Activated CD4-positive, alpha-beta T cell treated with anti-CD3 and anti-CD28 coated beads, Interleukin-2, amount 50 U/mL, for 4 hours (primary cell): ENCODE measurements around the gene CCND3.

Experiments used
- DNase-seq, 2 experiments: peaks; one replicate each; pipeline ENCODE4 v3.0.0-alpha.2; 2020

The CCND3 gene

DNA sequence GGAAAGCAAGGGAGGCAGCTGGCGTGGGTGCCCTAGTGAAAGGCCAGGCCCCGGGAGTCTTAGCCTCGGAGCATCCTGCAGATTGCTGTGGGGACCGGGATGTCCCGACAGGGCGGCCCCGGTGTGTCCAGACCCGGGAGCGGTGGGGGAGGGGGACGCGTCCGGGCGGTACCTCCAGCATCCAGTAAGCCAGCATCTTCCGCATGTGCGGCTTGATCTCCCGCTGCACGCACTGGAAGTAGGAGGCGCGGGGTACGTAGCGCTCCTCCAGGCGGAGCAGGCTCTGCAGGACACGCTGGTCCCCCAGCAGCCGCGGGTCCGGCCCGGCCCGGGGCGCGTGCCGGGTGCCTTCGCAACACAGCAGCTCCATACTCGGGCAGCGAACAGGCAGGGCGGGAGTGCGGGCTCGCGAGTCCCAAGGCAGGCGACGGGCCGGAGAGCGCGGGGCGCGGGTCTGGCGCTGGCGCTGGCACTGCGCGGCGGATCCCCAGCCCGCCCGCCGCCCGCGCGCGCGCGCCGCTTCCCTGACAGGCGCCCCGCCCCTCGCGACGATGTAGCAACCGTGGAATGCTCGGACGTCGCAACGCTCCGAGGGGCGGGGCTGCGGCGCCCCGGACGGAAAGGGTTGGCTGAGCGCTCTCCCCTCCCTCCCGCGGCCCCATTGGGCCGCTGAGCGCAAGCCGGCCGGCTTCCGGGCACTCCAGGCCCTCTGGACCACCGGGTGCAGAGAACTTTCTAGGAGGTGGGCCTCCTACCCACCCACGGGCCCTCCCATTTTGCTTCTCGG, at the start of gene CCND3:
TSS of gene CCND3 (minus strand) at position 529 of the 787 bp plus-strand sequence. CDS start at position 370, 159 bp downstream.
- DNase-seq, result peak; percentile 72 to 76

DNA sequence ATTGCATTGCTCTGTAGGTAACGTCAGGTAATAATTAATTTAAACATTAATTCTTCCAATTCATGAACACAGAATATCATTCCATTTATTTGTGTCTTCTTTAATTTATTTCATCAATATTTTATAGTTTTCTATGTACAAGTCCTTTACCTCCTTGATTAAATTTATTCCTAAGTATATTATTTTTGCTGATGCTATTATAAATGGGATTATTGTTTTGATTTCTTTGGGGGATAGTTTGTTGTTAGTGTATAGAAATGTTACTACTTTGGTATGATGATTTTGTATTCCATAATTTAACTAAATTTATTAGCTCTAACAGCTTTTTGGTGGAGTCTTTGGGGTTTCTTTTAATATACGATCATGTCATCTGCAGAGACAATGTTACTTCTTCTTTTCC, 44.7 kb upstream of the CCND3 start:
- DNase-seq, result no peak

GRCh38 chr6:41984623-41985022, 43.0 kb upstream of the CCND3 start:
- DNase-seq, result no peak

DNA sequence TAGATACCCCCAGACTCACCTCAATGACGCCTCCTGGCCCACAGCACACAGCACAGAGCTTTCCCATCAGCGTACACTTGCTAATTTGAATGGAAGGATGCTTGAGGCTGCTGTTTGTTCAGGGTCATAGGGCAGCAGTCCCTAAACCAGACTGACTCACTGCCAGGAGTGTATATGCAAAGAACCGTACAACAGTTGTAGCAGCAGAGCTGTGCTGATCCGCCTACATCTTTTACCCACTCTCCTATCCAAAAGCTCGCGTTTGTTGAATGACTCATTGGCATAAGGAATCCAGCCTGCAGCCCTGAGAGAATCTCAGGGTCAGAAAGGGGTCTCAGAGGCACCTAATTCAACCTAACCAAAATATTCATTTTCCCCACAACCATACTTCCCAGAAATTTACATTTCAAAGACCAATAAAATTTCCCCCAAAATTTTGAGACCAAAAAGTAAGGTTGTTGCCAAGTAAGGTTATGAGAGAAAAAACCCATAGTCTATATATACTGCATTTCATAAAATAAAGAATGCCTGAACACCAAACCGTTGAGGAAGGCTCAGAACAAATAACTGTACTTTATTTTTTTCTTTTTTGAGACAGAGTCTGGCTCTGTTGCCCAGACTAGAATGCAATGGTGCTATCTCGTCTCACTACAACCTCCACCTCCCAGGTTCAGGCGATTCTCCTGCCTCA, 35.3 kb upstream of the CCND3 start:
- DNase-seq, result peak in 1 of 2 experiments; percentile 26

DNA sequence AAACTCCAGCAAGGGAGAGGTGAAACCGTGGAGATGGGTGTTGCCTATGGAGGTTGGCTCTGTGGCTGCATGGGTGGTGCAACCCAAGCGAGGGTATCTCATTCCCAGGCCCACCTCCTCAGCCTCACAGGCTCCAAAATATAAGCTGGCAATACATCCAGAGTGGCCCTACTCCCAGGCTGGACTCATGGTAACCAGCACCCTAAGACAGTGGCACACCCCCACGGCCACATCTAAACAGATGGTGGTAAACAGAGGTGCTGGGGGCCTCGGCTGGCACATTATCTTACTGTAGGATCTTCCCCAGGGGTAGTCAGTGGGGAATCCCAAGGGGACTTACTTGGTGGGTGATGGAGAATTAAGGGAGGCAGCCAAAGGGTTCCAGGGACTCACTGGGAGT, 33.7 kb upstream of the CCND3 start:
- DNase-seq, result no peak

- no peak for DNase-seq
Measured at GRCh38 chr6:41974281-41974825, 32.7 kb upstream of the CCND3 start.

DNA sequence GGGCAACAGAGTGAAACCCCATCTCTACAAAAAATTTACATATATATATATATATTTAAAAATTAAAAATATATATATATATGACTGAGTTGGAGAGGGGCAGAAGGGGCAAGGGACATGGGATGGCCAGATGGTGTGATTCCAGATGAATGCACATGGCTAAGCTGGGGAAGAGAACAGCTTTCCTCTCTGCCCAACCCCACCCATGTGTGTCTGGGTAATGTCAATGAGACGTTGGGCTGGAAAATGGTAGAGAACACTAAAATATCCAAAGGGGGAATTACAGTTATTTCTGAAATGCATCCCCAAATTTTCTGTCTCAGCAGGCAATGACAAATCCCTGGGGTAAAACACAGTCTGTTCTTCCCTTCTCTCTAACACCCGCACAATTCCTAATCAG, 31.2 kb upstream of the CCND3 start:
- no peak for DNase-seq

DNA sequence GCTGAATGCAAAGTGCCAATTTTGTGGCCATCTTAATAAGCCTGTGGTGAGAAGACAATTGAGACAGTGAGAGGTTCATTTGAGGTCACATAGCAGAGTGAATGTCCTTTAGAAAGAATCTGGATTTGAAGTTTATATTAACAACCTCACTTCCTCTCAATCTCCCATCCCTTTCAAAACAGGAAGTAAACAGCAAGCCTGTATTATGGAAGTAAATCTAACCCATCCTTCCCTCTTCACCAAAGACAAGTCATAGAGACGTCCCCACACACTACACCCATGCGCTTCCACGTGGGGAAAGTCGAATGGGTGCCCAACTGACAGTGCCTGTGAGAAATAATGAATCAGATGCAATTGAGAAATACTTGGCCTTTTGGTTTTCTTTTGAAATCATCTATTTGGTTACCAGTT, 28.8 kb upstream of the CCND3 start:
- peak; percentile 50 to 56 for DNase-seq

- DNase-seq, result no peak
Measured at GRCh38 chr6:41967312-41968287, 26.0 kb upstream of the CCND3 start.

GRCh38 chr6:41966961-41967311, 25.3 kb upstream of the CCND3 start:
- DNase-seq, result no peak

- DNase-seq, result no peak
Measured at GRCh38 chr6:41966214-41966920, 24.8 kb upstream of the CCND3 start.

DNA sequence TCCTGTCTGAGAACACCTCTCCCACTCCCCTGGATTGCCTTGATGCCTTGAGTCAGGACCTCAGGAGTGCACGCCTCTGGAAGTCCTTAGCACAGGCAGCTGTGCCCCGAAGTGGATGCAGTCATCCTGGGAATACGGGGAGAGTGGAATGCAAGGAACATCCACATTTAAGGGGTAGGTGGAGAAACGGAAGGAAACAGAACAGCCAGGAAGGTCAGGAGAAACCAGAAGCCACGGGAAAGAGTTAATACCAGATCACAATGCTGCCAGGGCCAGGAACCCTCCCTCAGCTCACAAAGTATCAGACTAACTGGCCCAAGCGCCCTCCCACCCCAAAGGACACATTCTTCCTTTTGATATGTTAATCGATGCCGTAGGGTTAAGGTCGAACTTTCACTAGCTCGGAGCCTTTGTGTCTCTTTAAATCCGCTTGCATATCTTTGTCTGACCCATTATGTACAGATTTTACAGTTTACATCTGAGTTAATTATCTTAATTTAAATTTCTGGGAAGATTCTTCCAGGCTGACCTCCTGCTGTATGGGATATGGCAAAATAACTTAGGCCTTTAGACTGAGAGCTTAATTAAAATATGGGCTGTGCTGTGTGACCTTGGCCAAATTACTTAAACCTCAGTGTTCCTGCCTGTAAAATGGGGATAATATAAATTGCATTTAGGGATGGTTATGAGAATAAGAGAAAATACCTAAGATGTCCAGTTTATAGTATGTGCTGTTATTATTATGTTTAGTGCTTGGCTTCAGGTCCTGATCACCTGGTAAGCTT, 24.0 kb upstream of the CCND3 start:
- DNase-seq, result no peak

- no peak for DNase-seq
Measured at GRCh38 chr6:41964201-41964887, 22.7 kb upstream of the CCND3 start.

DNA sequence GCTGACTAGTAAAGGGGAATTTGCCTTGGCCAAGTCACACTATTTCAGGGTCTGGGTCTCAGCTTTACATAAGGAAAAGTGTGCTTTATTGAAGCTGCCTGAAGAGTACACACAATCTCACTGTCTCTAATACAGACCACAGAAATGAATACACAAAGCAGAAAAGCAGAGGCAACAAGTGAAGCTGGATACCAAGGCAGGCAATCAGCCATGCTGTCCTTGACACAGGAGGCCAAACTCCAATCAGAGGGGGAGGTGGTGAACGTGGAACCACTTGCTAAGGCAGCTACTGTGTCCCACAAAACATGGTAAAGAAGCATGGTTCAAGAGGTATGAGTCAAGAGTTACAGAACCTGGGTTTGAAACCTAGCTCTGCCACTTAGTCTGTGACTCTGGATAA, 21.8 kb upstream of the CCND3 start:
- DNase-seq, result no peak

GRCh38 chr6:41960028-41960427, 18.4 kb upstream of the CCND3 start:
- no peak for DNase-seq

GRCh38 chr6:41958022-41958856, 16.6 kb upstream of the CCND3 start:
- no peak for DNase-seq

GRCh38 chr6:41957117-41957516, 15.5 kb upstream of the CCND3 start:
- DNase-seq, result no peak

DNA sequence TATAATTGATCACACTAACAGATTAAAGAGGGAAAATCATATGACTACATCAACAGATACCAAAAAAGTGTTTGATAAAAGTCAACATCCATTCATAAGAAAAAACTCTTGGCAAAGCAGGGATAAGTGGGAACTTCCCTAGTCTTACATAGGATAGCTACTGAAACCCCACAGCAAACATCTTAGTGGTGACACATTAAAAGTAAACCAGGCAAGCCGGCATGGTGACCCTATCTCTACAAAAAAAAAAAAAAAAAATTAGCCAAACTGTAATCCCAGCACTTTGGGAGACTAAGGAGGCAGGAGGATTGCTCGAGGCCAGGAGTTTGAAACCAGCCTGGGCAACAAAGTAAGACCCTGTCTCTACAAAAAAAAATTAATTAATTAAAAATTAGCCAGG, 13.8 kb upstream of the CCND3 start:
- DNase-seq, result no peak

- DNase-seq, result no peak
Measured at GRCh38 chr6:41954668-41955067, 13.1 kb upstream of the CCND3 start.
